Mesothelial cell of epicardium (in vitro differentiated cells): ENCODE data around the gene RAP1GAP2. TPM values are rescaled to one million over a fixed set of nuclear protein-coding genes. Genes with fewer than 3 reads are reported as not detected.
"Not testable (repeated sequence)": the region's sequence is repeated elsewhere in the genome, so short reads cannot be mapped to it uniquely, and the experiment has no call there.

Source experiments
- DNase-seq, 2 experiments: peaks; one replicate each; pipeline ENCODE4 v3.0.0; 2021; ENCODE audit warnings: low spot score in 2 of 2; ENCODE audit not compliant: unreplicated experiment in 2 of 2
- H3K27ac Mint-ChIP-seq: 2 replicates; pipeline ENCODE4 v1.8.0; 2021; ENCODE audit warnings: mixed read lengths
- H3K27me3 Mint-ChIP-seq: 2 replicates; pipeline ENCODE4 v1.8.0; 2021; ENCODE audit warnings: low read depth, mixed read lengths
- H3K36me3 Mint-ChIP-seq: 2 replicates; pipeline ENCODE4 v1.8.0; 2021; ENCODE audit warnings: mixed read lengths
- H3K4me1 Mint-ChIP-seq: 2 replicates; pipeline ENCODE4 v1.8.0; 2021; ENCODE audit warnings: mixed read lengths
- H3K4me3 Mint-ChIP-seq: 2 replicates; pipeline ENCODE4 v1.8.0; 2021; ENCODE audit warnings: mild to moderate bottlenecking, moderate library complexity, mixed read lengths
- H3K9me3 Mint-ChIP-seq: 2 replicates; pipeline ENCODE4 v1.8.0; 2021; ENCODE audit warnings: mixed read lengths
- CTCF ChIP-seq: fragments of 200-600 bp; sonication (generic); IDR thresholded peaks from one replicate; pipeline ENCODE4 v1.5.0; 2021; ENCODE audit warnings: antibody characterized with exemption; ENCODE audit not compliant: unreplicated experiment
- total RNA-seq: library from RNA; stranded (reverse); gene quantifications from 3 replicates; pipeline ENCODE4 v1.2.1, GENCODE V29; 2021

The RAP1GAP2 gene
- total RNA-seq, 1 donor from 2014 or later, result 7.1 TPM

DNA sequence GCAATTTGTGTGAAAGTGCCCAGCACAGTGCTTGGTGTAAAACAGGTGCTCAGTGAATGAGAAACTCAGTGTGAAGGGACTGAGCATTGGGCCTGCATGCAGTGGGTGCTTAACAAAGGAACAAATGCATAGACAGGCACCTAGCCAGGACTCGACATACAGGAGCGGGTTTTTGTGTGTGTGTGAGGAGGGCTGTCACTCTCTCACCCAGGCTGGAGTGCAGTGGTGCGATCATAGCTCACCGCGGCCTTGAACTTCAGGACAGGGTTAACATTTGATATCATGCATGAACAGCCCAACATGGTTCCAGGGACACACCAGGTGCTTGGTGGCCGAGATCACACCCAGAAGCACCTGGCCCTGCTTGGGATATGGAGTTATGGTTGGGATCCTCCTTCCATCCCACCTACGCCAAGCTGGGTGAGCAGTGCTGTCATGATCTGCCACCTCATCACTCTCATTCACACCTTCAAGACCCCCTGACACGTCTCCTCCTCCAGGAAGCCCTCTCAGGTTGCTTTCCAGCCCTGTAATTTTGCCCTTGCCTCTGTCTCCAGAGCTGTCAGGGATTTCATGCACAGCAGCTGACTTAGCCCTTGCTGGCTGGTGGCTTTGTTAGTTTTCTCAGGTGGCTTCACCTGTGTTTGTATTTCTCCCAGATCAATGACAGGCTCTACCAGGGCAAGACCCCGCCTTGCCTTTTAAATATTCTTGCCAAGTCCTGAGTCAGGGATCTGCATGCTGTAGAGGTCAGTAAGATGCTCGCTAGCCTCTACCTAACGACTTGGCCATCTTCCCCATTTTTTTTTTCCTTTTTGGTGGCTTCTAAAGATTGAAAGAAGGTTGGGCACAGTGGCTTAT is 200.8 kb downstream of the RAP1GAP2 start:
- H3K4me1 Mint-ChIP-seq, result peaks cover 13% of the 10 kb centered on the region
- H3K36me3 Mint-ChIP-seq, result no peaks in the 10 kb centered on the region
- H3K4me3 Mint-ChIP-seq, result no peak overlapping the region
- H3K27ac Mint-ChIP-seq, result no peak overlapping the region
- H3K27me3 Mint-ChIP-seq, result no peaks in the 10 kb centered on the region
- no peak for DNase-seq
- H3K9me3 Mint-ChIP-seq, result no peaks in the 10 kb centered on the region
- no peak for TF ChIP-seq CTCF

- not testable (repeated sequence) for H3K27me3 Mint-ChIP-seq, H3K27ac Mint-ChIP-seq, DNase-seq, H3K9me3 Mint-ChIP-seq, H3K4me3 Mint-ChIP-seq, H3K36me3 Mint-ChIP-seq
- peaks cover 27% of the 10 kb centered on the region for H3K4me1 Mint-ChIP-seq
Observed at GRCh38 chr17:2998469-2998901, 202.2 kb downstream of the RAP1GAP2 start.

DNA sequence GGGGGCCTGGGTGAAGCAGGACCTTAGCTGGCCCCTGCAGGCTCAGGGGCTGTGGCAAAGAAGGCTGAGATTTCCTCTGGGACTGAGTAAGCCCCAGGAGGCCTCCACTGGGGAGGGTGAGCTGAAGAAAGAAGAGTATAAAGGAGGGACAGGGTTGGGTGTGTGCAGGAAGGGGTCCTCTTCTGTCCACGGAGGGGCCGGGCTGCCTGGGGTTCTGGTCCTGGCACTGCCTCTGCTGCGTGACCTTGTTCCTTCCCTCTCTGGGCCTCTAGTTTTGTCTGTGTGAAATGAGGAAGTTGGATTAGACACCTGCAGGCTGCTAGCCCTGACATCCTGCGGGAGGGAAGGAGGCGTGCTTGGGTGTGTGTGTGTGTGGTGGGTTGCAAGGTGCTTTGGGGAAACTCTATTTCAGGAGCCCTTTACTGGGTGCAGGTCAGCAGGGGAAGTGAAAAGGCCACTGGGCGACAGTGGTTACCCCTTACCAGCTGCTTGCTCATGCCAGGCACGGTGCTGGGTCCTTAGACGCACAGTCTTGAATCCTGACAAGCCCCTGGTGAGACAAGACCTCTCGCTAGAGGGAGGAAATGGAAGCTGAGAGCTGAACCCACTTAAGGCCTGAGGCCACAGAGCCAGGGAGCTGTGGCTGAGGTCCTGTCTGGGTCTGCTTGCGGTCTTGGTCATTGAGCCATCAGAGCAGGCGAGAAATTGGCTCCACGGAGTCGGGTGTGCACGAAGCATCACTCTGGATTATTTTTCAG is 206.5 kb downstream of the RAP1GAP2 start:
- H3K4me3 Mint-ChIP-seq, result no peak overlapping the region
- TF ChIP-seq CTCF, result no peak

DNA sequence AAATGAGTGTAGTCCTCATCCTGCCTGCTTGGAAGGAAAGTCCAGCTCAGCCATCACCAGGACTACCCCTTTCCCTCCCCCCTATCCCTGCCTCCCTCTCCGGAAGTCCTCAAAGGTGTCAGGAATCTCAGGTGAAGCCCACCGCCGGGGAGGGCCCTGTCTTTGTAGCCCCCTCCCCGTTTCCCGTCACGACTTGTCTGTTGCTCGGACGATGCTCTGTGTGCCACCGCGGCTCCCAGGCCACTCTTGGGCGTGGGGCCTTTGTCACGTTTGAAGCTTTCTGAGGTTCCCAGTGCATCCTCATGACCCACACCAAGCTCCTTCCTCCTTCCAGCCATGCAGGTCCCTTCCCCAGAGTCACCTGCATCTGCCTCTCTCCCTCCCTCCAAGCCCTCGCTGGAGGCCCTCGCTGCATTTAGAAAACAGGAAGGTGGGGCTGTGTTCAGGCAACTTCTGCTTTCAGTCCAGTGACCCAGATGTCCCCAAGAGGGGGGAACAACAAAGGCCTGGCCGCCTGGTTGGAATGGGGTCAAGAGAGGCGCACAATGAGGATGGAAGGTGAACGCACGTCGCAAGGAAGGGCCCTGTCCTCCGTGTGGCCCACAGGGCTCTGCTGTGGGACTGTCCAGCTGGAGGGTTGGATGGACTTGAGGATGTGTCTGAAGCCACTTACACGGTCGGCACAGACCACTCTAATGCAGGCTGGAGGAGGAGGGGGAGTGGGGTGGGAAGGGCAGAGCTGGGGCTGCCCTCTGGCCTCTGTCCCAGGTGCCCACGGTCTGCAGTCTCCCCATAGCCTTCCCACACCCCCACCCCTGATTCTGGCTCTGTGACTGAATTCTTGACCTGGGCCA is 207.3 kb downstream of the RAP1GAP2 start:
- H3K4me3 Mint-ChIP-seq, result peak overlapping the region; percentile 34
- peak overlapping the region; percentile 86 for H3K27ac Mint-ChIP-seq
- no peaks in the 10 kb centered on the region for H3K36me3 Mint-ChIP-seq
- no peak for DNase-seq
- TF ChIP-seq CTCF, result no peak
- H3K27me3 Mint-ChIP-seq, result no peaks in the 10 kb centered on the region
- H3K9me3 Mint-ChIP-seq, result no peaks in the 10 kb centered on the region
- H3K4me1 Mint-ChIP-seq, result peaks cover 39% of the 10 kb centered on the region

More for the DNA sequence above, 206.5 kb downstream of the RAP1GAP2 start:
- no peaks in the 10 kb centered on the region for H3K36me3 Mint-ChIP-seq
- peaks cover 39% of the 10 kb centered on the region for H3K4me1 Mint-ChIP-seq
- DNase-seq, result no peak
- no peaks in the 10 kb centered on the region for H3K9me3 Mint-ChIP-seq
- no peaks in the 10 kb centered on the region for H3K27me3 Mint-ChIP-seq
- H3K27ac Mint-ChIP-seq, result peak overlapping the region; percentile 86

- Mint-ChIP-seq H3K36me3 (no peaks in the 10 kb centered on the region), H3K4me3 (peak overlapping the region; percentile 34), H3K27ac (peak overlapping the region; percentile 86), H3K9me3 (no peaks in the 10 kb centered on the region), H3K4me1 (peaks cover 39% of the 10 kb centered on the region), H3K27me3 (no peaks in the 10 kb centered on the region)
- DNase-seq, result peak; percentile 98 to 99
- TF ChIP-seq CTCF, result no peak
Observed at GRCh38 chr17:3004150-3004801, 208.0 kb downstream of the RAP1GAP2 start.
